ENCODE data around the gene EIF2A.
A peak's percentile ranks its signal among the peaks of the same experiment; 100 is the strongest.
"Not testable (repeated sequence)": the region's sequence is repeated elsewhere in the genome, so short reads cannot be mapped to it uniquely, and the experiment has no call there.

The EIF2A gene

DNA sequence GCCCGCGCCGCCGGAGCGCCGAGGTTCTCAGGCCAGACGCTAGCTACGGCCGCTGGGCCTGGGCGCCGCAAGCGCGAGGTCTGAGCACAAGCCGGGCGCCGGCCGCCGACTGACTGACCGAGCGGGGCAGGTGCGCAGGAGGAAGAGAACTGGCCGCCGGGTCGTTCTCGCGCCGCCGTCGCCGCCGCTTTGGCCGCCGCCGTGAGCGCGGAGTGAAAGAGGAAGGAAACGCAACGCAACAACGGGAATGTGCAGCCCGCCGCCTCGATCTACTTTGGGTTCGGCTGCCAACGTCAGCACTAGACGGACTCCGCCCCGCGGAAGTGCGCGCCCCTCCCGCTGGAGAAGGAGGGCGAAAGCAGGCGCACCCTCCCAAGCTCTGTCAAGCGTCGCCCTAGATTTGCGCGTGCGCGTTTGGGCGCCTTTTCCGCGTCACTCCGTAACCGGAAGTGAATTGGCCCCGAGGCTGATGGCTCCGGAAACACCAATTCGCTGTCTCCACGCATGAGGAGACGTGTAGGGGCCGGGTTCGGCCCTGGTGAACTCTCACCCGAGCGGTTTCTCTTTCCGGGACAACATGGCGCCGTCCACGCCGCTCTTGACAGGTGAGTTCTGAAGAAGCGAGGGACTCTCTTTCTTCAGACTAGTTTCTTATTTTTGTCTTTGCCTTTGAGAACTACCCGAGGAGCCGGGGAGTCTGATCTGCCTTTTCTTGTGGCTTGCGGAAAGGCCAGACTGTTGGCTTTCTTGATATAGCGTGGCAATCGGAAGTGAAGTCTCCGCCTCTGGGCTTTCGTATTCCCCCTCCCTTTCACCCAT is at the start of gene EIF2A, which contains the start of gene SERP1:
EIF2A (plus strand) TSS at position 562 of the 819 bp plus-strand sequence; CDS start at position 578, 16 bp downstream.
SERP1 (minus strand) TSS at position 271 of the 819 bp plus-strand sequence. CDS start 361 bp downstream, outside the sequence.
- DNase-seq: peak; percentile 99

- no peak for DNase-seq
These were observed 48.6 kb upstream of the EIF2A start for GRCh38 chr3:150497956-150498355.

DNA sequence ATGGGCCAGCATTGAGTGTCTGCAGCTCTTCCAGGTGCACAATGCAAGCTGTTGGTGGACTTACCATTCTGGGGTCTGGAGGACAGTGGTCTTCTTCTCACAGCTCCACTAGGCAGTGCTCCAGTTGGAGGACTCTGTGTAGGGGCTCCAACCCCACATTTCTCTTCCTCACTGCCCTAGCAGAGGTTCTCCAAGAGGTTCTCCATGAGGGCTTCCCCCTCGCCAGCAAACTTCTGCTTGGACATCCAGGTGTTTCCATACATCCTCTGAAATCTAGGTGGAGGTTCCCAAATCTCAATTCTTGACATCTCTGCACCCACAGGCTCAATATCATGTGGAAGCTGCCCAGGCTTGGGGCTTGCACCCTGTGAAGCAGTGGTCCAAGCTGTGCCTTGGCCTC is 45.6 kb upstream of the EIF2A start:
- DNase-seq: not testable (repeated sequence)

- DNase-seq: no peak
These were observed 43.0 kb upstream of the EIF2A start for GRCh38 chr3:150503402-150504099.

GRCh38 chr3:150504483-150504882 is 42.1 kb upstream of the EIF2A start:
- DNase-seq: no peak

DNA sequence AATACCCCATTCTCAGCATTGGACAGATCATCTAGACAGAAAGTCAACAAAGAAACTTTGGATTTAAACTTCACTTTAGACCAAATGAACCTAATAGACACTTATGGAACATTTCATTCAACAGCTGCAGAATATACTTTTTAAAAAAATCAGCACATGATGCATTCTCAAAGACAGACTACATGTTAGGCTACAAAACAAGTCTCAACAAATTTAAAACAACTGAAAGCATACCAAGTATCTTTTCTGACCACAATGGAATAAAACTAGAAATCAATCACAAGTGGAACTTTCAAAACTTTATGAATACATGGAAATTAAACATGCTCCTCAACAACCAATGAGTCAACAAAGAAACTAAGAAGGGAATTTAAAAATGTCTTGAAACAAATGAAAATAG is 38.2 kb upstream of the EIF2A start:
- no peak for DNase-seq

DNA sequence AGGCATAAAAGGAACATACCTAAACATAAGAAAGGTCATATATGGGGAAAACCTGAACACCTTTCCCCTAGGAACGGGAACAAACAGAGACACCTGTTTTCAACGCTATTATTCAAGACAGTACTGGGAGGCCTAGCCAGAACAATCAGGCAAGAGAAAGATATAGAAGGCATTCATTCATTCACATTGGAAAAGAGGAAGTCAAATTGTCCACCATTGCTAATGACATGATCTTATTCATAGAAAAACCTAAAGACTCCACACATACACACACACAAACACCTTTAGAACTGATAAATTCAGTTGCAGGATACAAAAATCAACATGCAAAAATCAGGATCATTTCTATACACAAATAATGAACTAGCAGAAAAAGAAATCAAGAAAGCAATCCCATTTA is 36.8 kb upstream of the EIF2A start:
- DNase-seq: no peak

DNA sequence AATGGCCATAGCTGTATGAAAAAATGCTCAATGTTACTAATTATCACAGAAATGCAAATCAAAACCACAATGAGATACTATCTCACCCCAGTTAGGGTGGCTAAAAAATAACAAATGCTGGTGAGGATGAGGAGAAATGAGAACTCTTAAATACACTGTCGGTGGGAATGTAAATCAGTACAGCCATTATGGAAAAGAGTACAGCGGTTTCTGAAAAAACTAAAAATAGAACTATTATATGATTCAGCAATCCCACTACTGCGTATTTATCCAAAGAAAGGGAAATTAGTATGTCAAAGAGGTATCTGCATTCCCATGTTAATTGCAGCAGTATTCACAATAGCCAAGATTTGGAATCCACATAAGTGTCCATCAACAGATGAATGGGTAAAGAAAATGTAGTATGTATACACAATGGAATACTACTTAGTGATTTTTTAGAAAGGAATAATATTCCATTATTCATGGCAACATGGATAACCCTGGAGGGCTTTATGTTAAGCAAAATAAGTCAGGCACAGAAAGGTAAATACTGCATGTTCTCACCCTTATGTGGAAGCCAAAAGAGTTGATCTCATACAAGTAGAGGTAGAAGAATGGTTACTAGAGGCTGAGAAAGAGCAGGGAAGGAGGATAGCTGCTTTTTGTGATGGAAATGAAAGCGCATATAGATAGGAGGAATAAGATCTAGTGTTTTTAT is 35.3 kb upstream of the EIF2A start:
- no peak for DNase-seq

DNA sequence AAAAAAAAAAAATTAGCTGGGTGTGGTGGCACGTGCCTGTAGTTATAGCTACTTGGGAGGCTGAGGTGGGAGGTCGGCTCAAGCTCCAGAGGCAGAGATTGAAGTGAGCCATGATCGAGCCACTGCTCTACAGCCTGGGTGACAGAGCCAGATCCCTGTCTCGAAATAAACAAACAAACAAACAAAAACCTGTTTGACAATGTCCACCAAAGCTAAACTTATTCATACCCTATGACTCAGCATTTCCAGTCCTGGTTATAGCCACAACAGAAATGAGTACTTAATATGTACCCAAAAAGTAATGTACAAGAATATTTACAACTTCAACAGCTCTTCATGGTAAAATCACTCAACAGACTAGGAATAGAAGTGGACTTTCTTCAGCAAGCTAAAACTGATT is 31.4 kb upstream of the EIF2A start:
- DNase-seq: no peak

DNA sequence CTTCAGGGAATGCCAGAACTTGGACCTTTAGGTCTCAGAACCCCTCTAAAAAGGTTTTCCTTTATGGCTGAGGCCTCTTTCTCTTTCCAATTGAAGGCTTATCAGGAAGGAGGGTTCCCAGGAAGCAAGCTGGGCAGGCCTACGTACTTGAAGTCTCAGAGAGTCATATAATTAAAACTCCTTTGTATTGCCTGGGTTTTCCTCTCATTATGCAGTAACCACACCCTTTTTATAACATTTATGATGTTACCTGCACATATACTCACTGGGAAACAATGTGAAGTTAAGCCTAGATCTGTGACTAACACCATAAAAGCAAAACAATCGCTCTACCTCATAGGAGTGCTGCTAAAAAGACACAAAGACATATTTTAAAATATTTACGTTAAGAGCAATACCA is 27.6 kb upstream of the EIF2A start:
- no peak for DNase-seq

DNA sequence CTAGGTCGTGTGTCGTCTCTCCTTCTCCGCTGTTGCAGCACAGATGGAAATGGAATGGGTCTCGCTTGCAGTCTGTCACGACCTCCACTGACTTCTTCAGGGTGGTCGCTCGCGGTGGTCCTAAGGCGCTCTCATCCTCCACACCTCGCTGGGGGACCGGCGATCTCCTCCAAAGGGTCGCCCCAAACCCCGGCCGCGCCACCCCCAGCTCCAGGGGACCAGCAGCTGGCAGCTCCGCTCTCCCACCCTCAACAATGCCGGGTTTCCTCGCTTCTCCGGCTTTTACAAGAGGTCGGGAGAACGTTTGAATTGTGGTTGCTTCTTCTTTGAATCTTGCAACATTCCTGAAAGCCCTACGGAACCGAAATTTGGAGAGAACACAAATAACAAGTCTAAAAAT is 26.2 kb upstream of the EIF2A start:
- no peak for DNase-seq

- no peak for DNase-seq
These were observed 25.1 kb upstream of the EIF2A start for GRCh38 chr3:150521463-150521862.

GRCh38 chr3:150523538-150523937 is 23.0 kb upstream of the EIF2A start:
- DNase-seq: no peak

GRCh38 chr3:150527464-150528255 is 18.9 kb upstream of the EIF2A start:
- no peak for DNase-seq

DNA sequence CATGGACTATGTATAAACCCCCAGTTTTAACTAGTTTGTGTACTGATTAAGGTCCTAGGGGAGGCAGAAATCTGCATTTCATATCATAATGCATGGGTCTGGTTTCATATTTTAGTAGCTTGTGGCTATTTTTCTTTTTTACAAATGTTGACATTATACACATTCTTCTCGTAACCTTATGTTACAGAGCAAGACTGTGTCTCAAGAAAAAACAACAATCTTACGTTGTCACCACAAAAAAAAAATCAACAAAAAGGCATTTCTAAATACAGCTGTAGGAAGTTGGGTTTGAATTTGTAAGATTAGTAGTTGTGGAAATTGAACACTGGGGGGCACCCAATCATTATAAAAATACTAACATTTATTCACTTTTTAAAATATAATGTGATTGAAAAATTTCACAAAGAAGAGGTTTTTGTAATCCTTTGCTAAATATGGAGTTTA is 18.2 kb upstream of the EIF2A start:
- DNase-seq: no peak

- no peak for DNase-seq
These were observed 14.8 kb upstream of the EIF2A start for GRCh38 chr3:150531775-150532174.

DNA sequence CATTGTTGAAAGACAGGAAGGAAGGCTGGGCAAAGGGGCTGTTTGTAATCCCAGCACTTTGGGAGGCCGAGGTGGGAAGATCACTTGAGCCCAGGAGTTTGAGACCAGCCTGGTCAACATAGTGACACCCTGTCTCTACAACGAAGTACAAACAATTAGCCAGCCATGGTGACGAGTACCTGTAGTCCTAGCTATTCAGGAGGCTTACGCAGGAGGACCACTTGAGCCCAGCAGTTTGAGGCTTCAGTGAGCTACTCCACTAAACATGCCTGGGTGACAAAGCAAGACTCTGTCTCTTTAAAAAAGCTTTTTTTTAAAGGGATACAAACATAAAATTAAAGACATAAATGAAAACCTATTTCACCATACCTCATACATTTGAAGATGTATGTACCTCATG is 11.4 kb upstream of the EIF2A start:
- DNase-seq: no peak

DNA sequence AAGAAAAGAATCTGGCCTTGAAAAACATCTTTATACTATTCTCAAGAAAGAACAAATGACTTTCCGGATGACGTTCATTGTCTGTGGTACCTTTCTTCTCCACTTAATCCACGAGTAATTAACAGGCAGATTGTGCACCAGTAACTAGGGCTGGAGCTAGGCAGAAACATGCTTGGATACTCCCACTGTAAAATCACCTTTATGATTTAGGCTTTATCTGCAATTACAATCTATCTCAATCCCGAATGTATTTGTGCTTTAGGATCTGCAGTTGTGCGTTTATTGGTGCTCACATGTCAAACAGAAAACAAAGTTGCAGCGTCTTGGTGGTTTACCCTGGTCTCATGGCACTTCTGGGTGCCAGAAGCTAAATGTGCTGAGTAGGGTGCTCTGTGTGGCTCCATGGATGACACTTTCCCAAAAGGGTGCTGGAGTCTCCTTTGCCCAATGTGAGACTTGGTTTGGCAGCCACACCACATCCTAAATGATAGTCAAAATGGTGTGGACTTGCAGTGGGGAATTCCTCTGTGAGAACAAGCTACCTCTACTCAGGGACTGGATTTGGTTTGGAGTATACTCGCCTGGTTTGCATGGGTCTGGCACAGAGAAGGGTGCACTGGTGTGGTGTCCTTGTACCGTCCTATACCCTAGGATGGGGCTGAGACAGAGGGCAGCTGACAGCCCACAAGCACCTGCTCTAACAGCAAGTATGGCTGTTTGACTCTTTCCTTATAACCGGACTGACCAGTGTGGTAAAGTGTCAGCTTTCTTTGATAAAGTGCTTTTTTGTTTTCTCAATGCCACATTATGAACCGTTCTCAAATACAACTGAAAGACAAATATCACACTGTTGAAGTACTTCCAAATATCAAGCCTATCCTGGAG is 8.0 kb upstream of the EIF2A start:
- no peak for DNase-seq

GRCh38 chr3:150540297-150540696 is 6.3 kb upstream of the EIF2A start:
- no peak for DNase-seq

- no peak for DNase-seq
These were observed 5.6 kb upstream of the EIF2A start for GRCh38 chr3:150540991-150541390.

GRCh38 chr3:150543128-150543527 is 3.5 kb upstream of the EIF2A start:
- DNase-seq: no peak

DNA sequence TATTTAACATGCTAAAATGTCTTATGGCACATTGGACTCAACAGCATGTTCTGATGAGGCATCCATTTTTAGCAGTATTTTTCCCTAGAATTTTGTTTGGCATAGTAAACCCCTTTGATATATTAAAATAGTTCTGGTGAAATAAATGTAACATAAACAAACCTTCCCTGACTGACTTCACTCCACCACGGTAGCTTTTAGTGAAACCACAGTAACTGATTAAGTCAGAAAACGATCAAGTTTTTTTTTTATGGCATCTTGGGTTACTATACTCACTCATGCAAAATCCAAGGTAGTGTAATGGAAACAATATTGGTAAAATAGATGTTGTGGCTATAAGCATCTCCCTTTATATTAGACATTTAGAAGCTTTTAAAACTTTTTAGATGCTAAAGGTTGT is 3.1 kb upstream of the EIF2A start:
- DNase-seq: no peak
